Measurements from ENCODE around the gene MRPL22. TPM values are rescaled to one million over a fixed set of nuclear protein-coding genes. Genes with fewer than 3 reads are reported as not detected.

MRPL22 gene
- total and polyA plus RNA-seq, 2 of the 13 experiments (the other 11 are each of a cell fraction or from before 2014, with no cell fraction given) = 66.8 to 84.8 TPM

DNA sequence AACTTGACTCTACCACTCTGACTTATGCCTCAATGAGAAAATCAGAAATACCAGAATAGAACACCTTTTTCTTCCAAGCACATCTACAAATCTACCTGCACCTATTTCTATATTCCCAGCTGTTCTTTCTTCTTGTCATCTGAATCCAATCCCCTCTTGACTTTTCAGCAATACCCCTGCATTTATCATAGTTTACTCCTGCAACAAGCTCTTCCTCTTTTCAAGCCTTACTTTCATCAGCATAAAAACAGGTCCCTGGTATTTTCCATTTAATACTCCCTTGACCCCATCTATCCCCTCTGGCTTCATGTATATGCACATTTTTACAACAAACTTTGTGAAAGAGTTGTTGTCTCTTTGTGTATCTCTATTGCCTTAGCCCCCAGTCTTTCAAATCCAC, 6.0 kb upstream of the MRPL22 start:
- CTCF ChIA-PET (ENCODE audit: low intra/inter-chr PET ratio, low total read pairs) = no interaction called here
- H3K27ac ChIP-seq (ENCODE audit: extremely low read length, insufficient read depth, low read length) = no peak overlapping the region
- H3K4me2 ChIP-seq (ENCODE audit: low read depth, low read length) = no peak overlapping the region
- no TSS peak for BruUV-seq (replicated peaks)
- FAIRE-seq (no peak), DNase-seq (ENCODE audit: low spot score) (no peak), ATAC-seq (no peak)
- no peaks in the 10 kb centered on the region for H3K9me3 ChIP-seq (ENCODE audit: low read length)
- peaks cover 30% of the 10 kb centered on the region for H3K79me2 ChIP-seq (ENCODE audit: insufficient read depth, low read length)
- H3K4me3 ChIP-seq (replicated peaks in 1 of 3; ENCODE audit: insufficient read depth in 1 of 3, low read depth in 2 of 3, low read length in 3 of 3) = no peak overlapping the region
- H3K27me3 ChIP-seq (ENCODE audit: control insufficient read depth in 1 of 2, insufficient read depth in 2 of 2, low read length in 2 of 2) = no peaks in the 10 kb centered on the region; a peak in 1 of 5 replicates
- intact Hi-C loops (cut with micrococcal nuclease; ENCODE audit: unreplicated experiment) = loop anchor here (5.0 kb wide), 1 partner anchor 72 kb away; no protein-coding TSS in a partner anchor
- in situ Hi-C loops (cut with HindIII; ENCODE audit: extremely low pct_ligation_motif_present, low pct_unique_long_range_greater_than_20kb) = no loop called here
- no peak overlapping the region for H2AFZ ChIP-seq (ENCODE audit: low read length)
- peaks cover 32% of the 10 kb centered on the region for H3K4me1 ChIP-seq (ENCODE audit: insufficient read depth, low read length)
- H3K9ac ChIP-seq (ENCODE audit: insufficient read depth, low read depth, low read length) = no peak overlapping the region
- peaks cover 14 to 38% of the 10 kb centered on the region in 2 experiments for H3K36me3 ChIP-seq (replicated peaks in 1 of 2; ENCODE audit: control insufficient read depth in 1 of 2, insufficient read depth in 2 of 2, low read length in 2 of 2)
- H4K20me1 ChIP-seq (ENCODE audit: insufficient read depth, low read length) = no peaks in the 10 kb centered on the region
- POLR2A ChIA-PET = no interaction called here
- TF ChIP-seq ATAD3A (CRISPR knock-in tag; IDR thresholded peaks at IDR 0.05) (no peak), ZNF549 (CRISPR knock-in tag; IDR thresholded peaks at IDR 0.05) (no peak), NFRKB (IDR thresholded peaks at IDR 0.05) (no peak), NPAS2 (CRISPR knock-in tag; IDR thresholded peaks at IDR 0.05; ENCODE audit: borderline replicate concordance) (no peak), GPN1 (CRISPR knock-in tag; IDR thresholded peaks at IDR 0.05; ENCODE audit: borderline replicate concordance) (no peak), ZNF17 (CRISPR knock-in tag; IDR thresholded peaks at IDR 0.05) (no peak), PHF21A (CRISPR knock-in tag; IDR thresholded peaks at IDR 0.05) (no peak), ZNF530 (CRISPR knock-in tag; IDR thresholded peaks at IDR 0.05; ENCODE audit: low read depth) (no peak), SAP130 (CRISPR knock-in tag; IDR thresholded peaks at IDR 0.05; ENCODE audit: low read depth) (no peak), ZFP36L1 (CRISPR knock-in tag; IDR thresholded peaks at IDR 0.05) (no peak), ZNF607 (CRISPR knock-in tag; IDR thresholded peaks at IDR 0.05; ENCODE audit: borderline replicate concordance) (no peak), ZIK1 (CRISPR knock-in tag; IDR thresholded peaks at IDR 0.05; ENCODE audit: borderline replicate concordance, low read depth) (no peak), RBFOX2 (IDR thresholded peaks at IDR 0.05; ENCODE audit: low read depth, low read length) (no peak), PLRG1 (conservative IDR thresholded peaks at IDR 0.05) (no peak), PAX8 (CRISPR knock-in tag; IDR thresholded peaks at IDR 0.05; ENCODE audit: borderline replicate concordance) (no peak)
- TF ChIP-seq, protein P1, sequence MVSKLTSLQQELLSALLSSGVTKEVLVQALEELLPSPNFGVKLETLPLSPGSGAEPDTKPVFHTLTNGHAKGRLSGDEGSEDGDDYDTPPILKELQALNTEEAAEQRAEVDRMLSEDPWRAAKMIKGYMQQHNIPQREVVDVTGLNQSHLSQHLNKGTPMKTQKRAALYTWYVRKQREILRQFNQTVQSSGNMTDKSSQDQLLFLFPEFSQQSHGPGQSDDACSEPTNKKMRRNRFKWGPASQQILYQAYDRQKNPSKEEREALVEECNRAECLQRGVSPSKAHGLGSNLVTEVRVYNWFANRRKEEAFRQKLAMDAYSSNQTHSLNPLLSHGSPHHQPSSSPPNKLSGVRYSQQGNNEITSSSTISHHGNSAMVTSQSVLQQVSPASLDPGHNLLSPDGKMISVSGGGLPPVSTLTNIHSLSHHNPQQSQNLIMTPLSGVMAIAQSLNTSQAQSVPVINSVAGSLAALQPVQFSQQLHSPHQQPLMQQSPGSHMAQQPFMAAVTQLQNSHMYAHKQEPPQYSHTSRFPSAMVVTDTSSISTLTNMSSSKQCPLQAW (CRISPR knock-in tag; IDR thresholded peaks at IDR 0.05) = no peak
- TF ChIP-seq, protein P2, sequence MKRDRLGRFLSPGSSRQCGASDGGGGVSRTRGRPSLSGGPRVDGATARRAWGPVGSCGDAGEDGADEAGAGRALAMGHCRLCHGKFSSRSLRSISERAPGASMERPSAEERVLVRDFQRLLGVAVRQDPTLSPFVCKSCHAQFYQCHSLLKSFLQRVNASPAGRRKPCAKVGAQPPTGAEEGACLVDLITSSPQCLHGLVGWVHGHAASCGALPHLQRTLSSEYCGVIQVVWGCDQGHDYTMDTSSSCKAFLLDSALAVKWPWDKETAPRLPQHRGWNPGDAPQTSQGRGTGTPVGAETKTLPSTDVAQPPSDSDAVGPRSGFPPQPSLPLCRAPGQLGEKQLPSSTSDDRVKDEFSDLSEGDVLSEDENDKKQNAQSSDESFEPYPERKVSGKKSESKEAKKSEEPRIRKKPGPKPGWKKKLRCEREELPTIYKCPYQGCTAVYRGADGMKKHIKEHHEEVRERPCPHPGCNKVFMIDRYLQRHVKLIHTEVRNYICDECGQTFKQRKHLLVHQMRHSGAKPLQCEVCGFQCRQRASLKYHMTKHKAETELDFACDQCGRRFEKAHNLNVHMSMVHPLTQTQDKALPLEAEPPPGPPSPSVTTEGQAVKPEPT (CRISPR knock-in tag; IDR thresholded peaks at IDR 0.05; ENCODE audit: low read depth) = no peak
- TF ChIP-seq, protein P3, sequence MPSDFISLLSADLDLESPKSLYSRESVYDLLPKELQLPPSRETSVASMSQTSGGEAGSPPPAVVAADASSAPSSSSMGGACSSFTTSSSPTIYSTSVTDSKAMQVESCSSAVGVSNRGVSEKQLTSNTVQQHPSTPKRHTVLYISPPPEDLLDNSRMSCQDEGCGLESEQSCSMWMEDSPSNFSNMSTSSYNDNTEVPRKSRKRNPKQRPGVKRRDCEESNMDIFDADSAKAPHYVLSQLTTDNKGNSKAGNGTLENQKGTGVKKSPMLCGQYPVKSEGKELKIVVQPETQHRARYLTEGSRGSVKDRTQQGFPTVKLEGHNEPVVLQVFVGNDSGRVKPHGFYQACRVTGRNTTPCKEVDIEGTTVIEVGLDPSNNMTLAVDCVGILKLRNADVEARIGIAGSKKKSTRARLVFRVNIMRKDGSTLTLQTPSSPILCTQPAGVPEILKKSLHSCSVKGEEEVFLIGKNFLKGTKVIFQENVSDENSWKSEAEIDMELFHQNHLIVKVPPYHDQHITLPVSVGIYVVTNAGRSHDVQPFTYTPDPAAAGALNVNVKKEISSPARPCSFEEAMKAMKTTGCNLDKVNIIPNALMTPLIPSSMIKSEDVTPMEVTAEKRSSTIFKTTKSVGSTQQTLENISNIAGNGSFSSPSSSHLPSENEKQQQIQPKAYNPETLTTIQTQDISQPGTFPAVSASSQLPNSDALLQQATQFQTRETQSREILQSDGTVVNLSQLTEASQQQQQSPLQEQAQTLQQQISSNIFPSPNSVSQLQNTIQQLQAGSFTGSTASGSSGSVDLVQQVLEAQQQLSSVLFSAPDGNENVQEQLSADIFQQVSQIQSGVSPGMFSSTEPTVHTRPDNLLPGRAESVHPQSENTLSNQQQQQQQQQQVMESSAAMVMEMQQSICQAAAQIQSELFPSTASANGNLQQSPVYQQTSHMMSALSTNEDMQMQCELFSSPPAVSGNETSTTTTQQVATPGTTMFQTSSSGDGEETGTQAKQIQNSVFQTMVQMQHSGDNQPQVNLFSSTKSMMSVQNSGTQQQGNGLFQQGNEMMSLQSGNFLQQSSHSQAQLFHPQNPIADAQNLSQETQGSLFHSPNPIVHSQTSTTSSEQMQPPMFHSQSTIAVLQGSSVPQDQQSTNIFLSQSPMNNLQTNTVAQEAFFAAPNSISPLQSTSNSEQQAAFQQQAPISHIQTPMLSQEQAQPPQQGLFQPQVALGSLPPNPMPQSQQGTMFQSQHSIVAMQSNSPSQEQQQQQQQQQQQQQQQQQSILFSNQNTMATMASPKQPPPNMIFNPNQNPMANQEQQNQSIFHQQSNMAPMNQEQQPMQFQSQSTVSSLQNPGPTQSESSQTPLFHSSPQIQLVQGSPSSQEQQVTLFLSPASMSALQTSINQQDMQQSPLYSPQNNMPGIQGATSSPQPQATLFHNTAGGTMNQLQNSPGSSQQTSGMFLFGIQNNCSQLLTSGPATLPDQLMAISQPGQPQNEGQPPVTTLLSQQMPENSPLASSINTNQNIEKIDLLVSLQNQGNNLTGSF (CRISPR knock-in tag; IDR thresholded peaks at IDR 0.05) = no peak
